ENCODE measurements around the gene TRPM2. TPM values are rescaled to one million over a fixed set of nuclear protein-coding genes. Genes with fewer than 3 reads are reported as not detected.

TRPM2 gene
- total RNA-seq, 1 donor from 2014 or later, result 2.8 TPM

- no peaks in the 10 kb centered on the region for H3K36me3 ChIP-seq (ENCODE audit: control insufficient read depth, insufficient read depth, low read length)
- TF ChIP-seq CTCF (IDR thresholded peaks at IDR 0.05; ENCODE audit: insufficient read depth, low read length, poor library complexity, severe bottlenecking), result no peak
- H3K27me3 ChIP-seq (ENCODE audit: control insufficient read depth, insufficient read depth, low read length), result no peaks in the 10 kb centered on the region
- H3K4me3 ChIP-seq (ENCODE audit: low read depth, low read length), result no peak overlapping the region
- no peak for DNase-seq (ENCODE audit: low read depth)
Measured at GRCh38 chr21:44437371-44437695, 83.9 kb downstream of the TRPM2 start.

DNA sequence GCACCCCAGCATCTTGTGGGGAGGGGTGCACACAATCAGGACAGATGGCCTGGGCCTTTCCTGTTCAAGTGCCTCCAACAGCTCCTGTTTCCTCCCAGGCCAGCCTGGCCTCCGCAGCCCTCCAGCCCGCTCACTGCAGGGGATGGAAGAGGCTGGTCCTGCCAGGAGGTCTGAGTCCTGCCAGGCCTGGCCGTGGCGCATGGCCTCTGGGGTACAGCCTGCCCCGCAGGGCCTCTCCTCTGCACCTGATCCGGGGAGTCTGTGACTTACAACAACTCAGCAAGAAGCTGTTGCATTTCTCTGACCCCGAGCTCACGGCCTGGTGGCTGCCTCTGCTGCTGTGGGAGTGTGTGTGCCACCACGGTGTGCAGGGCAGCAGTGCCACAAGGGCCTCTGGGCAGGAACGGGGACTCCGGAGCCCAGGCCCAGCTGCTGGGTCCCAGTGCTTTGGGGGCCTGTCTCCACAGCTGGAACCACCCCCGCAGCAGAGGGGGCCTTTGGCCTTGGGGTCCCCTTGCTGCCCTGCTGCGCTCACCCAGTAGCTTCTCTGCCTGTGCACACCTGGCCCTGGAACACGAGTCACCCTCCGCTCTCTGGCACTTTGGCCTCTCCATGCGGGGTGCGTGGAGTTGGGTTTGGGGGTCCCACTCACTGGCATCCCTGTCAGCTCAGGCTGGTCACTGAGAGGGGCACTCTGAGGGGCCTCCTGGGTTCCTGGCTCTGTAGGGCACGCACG is 84.4 kb downstream of the TRPM2 start:
- H3K36me3 ChIP-seq (ENCODE audit: control insufficient read depth, insufficient read depth, low read length), result no peaks in the 10 kb centered on the region
- H3K4me3 ChIP-seq (ENCODE audit: low read depth, low read length), result no peak overlapping the region
- TF ChIP-seq CTCF (IDR thresholded peaks at IDR 0.05; ENCODE audit: insufficient read depth, low read length, poor library complexity, severe bottlenecking), result no peak
- no peaks in the 10 kb centered on the region for H3K27me3 ChIP-seq (ENCODE audit: control insufficient read depth, insufficient read depth, low read length)
- no peak for DNase-seq (ENCODE audit: low read depth)

- Histone ChIP-seq H3K4me3 (ENCODE audit: low read depth, low read length) (no peak overlapping the region), H3K36me3 (ENCODE audit: control insufficient read depth, insufficient read depth, low read length) (no peaks in the 10 kb centered on the region), H3K27me3 (ENCODE audit: control insufficient read depth, insufficient read depth, low read length) (no peaks in the 10 kb centered on the region)
- no peak for TF ChIP-seq CTCF (IDR thresholded peaks at IDR 0.05; ENCODE audit: insufficient read depth, low read length, poor library complexity, severe bottlenecking)
- DNase-seq (ENCODE audit: low read depth), result no peak
Measured at GRCh38 chr21:44438531-44439210, 85.2 kb downstream of the TRPM2 start.

- H3K36me3 ChIP-seq (ENCODE audit: control insufficient read depth, insufficient read depth, low read length), result no peaks in the 10 kb centered on the region
- H3K4me3 ChIP-seq (ENCODE audit: low read depth, low read length), result no peak overlapping the region
- H3K27me3 ChIP-seq (ENCODE audit: control insufficient read depth, insufficient read depth, low read length), result no peaks in the 10 kb centered on the region
- no peak for TF ChIP-seq CTCF (IDR thresholded peaks at IDR 0.05; ENCODE audit: insufficient read depth, low read length, poor library complexity, severe bottlenecking)
- DNase-seq (ENCODE audit: low read depth), result no peak
Measured at GRCh38 chr21:44439211-44439600, 85.8 kb downstream of the TRPM2 start.

DNA sequence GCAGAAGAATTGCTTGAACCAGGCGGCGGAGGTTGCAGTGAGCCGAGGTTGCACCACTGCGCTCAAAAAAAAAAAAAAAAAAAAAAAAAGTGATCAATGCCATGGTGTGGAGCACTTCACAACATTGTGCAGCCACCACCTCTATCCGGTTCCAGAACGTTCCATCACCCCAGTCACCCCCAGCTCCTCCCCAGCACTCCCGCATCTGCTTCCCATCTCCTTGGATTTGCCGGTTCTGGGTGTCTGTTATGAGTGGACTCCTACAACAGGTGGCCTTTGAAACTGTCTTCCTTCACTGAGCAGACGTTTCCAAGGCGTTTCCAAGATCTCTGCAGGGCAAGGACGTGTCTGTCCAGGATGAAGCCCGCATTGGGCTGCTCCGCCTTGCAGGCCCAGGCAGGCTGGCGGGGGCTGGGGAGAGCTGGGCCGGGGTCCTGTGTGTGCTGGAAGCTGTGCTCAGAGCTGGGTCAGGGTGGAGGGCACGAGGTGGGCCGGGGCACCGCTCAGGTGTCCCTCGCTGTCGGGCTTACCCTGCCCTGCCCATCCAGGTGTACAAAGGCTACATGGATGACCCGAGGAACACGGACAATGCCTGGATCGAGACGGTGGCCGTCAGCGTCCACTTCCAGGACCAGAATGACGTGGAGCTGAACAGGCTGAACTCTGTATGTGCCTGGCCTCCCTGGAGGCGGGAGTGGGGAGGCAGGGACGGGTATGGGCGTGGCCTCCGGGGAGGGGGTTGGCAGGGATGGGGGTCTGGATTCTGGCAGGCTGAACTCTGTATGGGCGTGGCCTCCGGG is 87.0 kb downstream of the TRPM2 start:
- Histone ChIP-seq H3K36me3 (ENCODE audit: control insufficient read depth, insufficient read depth, low read length) (no peaks in the 10 kb centered on the region), H3K4me3 (ENCODE audit: low read depth, low read length) (no peak overlapping the region), H3K27me3 (ENCODE audit: control insufficient read depth, insufficient read depth, low read length) (no peaks in the 10 kb centered on the region)
- no peak for TF ChIP-seq CTCF (IDR thresholded peaks at IDR 0.05; ENCODE audit: insufficient read depth, low read length, poor library complexity, severe bottlenecking)
- no peak for DNase-seq (ENCODE audit: low read depth)

Measured in kidney epithelial cell (primary cell).